Forelimb muscle (tissue), 1 donor: Measurements from ENCODE around the gene FOXI2. TPM values are rescaled to one million over a fixed set of nuclear protein-coding genes. Genes with fewer than 3 reads are reported as not detected.

Experiments
- DNase-seq: peaks from one replicate; pipeline ENCODE4 v3.0.0-alpha.2; 2013; ENCODE audit warnings: low read depth
- polyA plus RNA-seq: library from polyadenylated mRNA; unstranded; fragments of 120-200 nt; gene quantifications from one replicate; pipeline ENCODE4 v1.2.1, GENCODE V29; 2013; ENCODE audit not compliant: insufficient read length

Gene FOXI2
- polyA plus RNA-seq, 1 donor, result 0.47 TPM

- DNase-seq, result no peak
These were observed 6.2 kb downstream of the FOXI2 start for GRCh38 chr10:127743205-127743604.

- DNase-seq, result no peak
These were observed 8.0 kb downstream of the FOXI2 start for GRCh38 chr10:127744956-127745355.

- no peak for DNase-seq
These were observed 8.9 kb downstream of the FOXI2 start for GRCh38 chr10:127745861-127746260.

- no peak for DNase-seq
These were observed 18.8 kb downstream of the FOXI2 start for GRCh38 chr10:127755753-127756152.

- no peak for DNase-seq
These were observed 19.3 kb downstream of the FOXI2 start for GRCh38 chr10:127756264-127756663.

- DNase-seq, result no peak
These were observed 20.0 kb downstream of the FOXI2 start for GRCh38 chr10:127757033-127757432.

GRCh38 chr10:127759276-127759675 is 22.3 kb downstream of the FOXI2 start:
- DNase-seq, result no peak

- no peak for DNase-seq
These were observed 25.9 kb downstream of the FOXI2 start for GRCh38 chr10:127762925-127763324.

- no peak for DNase-seq
These were observed 38.0 kb downstream of the FOXI2 start for GRCh38 chr10:127774766-127775559.

- no peak for DNase-seq
These were observed 39.8 kb downstream of the FOXI2 start for GRCh38 chr10:127776816-127777215.

- DNase-seq, result no peak
These were observed 44.4 kb downstream of the FOXI2 start for GRCh38 chr10:127781412-127781811.

GRCh38 chr10:127787873-127788272 is 50.9 kb downstream of the FOXI2 start:
- DNase-seq, result no peak

- DNase-seq, result no peak
These were observed 53.2 kb downstream of the FOXI2 start for GRCh38 chr10:127790066-127790624.

Other genes starting within 250 kb of the FOXI2 start
- not detected for gene NPS, start 187.9 kb upstream of the FOXI2 start, polyA plus RNA-seq
- not detected for gene CLRN3, start 155.8 kb downstream of the FOXI2 start, polyA plus RNA-seq
- gene PTPRE, start 169.9 kb downstream of the FOXI2 start, polyA plus RNA-seq, result 7.8 TPM